Measurements from ENCODE around the gene ZBTB25. TPM values are rescaled to one million over a fixed set of nuclear protein-coding genes. Genes with fewer than 3 reads are reported as not detected.

ZBTB25 gene
- total RNA-seq, 1 donor from 2014 or later, result 11.3 TPM

DNA sequence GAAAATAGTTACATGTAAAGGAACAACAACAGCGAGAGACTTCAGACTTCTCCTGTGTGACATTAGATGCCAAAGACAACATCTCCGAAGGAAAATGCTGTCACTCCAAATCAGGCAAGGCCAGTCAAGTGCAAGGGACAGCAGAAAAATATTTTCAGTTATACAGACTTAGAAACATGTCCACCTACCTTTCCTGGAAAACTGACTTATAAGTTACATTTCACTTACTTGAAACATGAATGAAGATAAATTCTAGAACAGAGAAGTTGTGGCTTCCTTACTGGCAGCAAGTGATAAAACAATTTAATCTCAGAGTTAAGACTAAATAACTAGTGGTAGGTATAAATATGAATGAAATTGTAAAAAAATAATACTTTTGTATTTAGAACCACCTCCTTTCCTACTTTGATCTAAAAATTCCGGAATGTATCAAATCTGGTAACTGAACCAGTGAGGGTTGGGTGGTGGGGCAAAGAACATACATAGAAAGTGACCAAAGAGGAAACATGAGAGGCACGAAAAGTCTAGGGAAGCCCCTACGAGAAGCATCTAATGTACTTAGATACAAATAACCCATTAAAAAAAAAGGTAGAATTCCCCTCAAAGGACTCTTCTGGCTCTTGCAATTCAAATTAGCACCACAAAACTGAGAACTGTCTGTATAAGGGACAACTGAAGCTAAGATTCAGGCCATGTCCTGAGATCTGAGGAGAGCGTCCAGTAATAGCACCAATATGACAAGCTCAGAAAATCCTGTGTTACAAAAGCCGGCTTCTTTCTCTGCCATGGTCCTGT is 94.3 kb downstream of the ZBTB25 start:
- H3K27ac Mint-ChIP-seq, result no peak overlapping the region
- H3K4me3 Mint-ChIP-seq, result no peak overlapping the region
- H3K4me1 Mint-ChIP-seq (ENCODE audit: unreplicated experiment), result peaks cover 7% of the 10 kb centered on the region
- no peaks in the 10 kb centered on the region for H3K27me3 Mint-ChIP-seq
- TF ChIP-seq, protein P1, sequence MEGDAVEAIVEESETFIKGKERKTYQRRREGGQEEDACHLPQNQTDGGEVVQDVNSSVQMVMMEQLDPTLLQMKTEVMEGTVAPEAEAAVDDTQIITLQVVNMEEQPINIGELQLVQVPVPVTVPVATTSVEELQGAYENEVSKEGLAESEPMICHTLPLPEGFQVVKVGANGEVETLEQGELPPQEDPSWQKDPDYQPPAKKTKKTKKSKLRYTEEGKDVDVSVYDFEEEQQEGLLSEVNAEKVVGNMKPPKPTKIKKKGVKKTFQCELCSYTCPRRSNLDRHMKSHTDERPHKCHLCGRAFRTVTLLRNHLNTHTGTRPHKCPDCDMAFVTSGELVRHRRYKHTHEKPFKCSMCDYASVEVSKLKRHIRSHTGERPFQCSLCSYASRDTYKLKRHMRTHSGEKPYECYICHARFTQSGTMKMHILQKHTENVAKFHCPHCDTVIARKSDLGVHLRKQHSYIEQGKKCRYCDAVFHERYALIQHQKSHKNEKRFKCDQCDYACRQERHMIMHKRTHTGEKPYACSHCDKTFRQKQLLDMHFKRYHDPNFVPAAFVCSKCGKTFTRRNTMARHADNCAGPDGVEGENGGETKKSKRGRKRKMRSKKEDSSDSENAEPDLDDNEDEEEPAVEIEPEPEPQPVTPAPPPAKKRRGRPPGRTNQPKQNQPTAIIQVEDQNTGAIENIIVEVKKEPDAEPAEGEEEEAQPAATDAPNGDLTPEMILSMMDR (conservative IDR thresholded peaks at IDR 0.05), result no peak
- peaks cover 24% of the 10 kb centered on the region for H3K36me3 Mint-ChIP-seq
- no peaks in the 10 kb centered on the region for H3K9me3 Mint-ChIP-seq
- DNase-seq (ENCODE audit: extremely low spot score, unreplicated experiment), result no peak

DNA sequence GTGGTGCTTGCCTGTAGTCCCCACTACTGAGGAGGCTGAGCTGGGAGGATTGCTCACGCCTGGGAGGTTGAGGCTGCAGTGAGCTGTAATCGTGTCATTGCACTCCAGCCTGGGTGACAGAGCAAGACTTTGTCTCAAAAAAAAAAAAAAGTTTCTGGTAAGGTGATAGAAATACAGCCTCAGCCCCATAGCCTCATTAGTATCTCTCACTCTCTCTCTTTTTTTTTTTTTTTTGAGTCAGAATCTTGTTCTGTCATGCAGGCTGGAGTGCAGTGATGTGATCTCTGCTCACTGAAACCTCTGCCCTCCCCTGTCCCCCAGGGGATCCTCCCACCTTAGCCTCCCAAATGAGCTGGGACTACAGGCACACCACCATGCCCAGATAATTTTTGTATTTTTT is 96.3 kb downstream of the ZBTB25 start:
- no peak for DNase-seq (ENCODE audit: extremely low spot score, unreplicated experiment)
- peaks cover 7% of the 10 kb centered on the region for H3K4me1 Mint-ChIP-seq (ENCODE audit: unreplicated experiment)
- no peaks in the 10 kb centered on the region for H3K9me3 Mint-ChIP-seq
- H3K27me3 Mint-ChIP-seq, result no peaks in the 10 kb centered on the region
- H3K36me3 Mint-ChIP-seq, result peaks cover 27% of the 10 kb centered on the region
- H3K27ac Mint-ChIP-seq, result no peak overlapping the region
- TF ChIP-seq, protein P1 (conservative IDR thresholded peaks at IDR 0.05), result no peak
- H3K4me3 Mint-ChIP-seq, result no peak overlapping the region

DNA sequence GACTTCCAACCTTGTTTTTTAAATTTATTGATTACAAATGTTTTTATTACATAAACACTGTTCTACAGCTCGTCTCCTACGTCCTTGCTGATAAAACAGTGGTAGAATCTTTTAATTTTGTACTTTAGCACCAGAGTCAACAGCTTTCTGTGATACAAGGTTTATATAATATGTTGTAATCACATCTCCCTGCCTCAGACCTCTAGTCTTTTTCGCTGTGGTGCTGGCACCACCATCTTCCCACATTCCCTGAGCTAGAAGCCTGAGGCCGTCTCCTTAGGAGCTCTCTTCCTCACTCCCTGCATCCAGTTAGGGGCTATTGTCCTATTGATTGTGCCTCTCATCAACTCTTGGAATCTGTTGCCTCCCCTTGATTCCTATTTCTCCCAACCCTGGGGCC is 98.3 kb downstream of the ZBTB25 start:
- Mint-ChIP-seq H3K27me3 (no peaks in the 10 kb centered on the region), H3K4me3 (no peak overlapping the region), H3K36me3 (peaks cover 20% of the 10 kb centered on the region), H3K27ac (no peak overlapping the region), H3K4me1 (ENCODE audit: unreplicated experiment) (peaks cover 4% of the 10 kb centered on the region), H3K9me3 (no peaks in the 10 kb centered on the region)
- DNase-seq (ENCODE audit: extremely low spot score, unreplicated experiment), result no peak
- TF ChIP-seq, protein P1 (conservative IDR thresholded peaks at IDR 0.05), result no peak

DNA sequence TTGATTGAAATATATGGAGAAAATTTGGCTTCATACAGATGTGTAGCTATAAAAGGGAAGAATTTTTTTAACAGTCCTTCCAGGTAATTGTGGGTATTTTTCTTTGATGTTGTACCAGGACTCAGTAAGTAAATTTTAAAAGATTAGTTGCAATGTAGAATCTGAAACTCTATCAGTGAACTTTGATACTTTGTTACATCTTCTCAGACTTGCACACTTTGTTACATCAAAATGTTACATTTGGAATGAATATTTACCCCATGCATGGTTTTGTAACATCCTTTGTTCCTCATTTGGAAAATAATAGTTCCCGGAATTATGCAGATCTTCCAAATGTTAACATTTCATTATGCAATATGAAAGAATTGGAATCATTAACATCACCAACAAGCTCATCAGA is 101.7 kb downstream of the ZBTB25 start:
- no peak for DNase-seq (ENCODE audit: extremely low spot score, unreplicated experiment)
- peaks cover 25% of the 10 kb centered on the region for H3K36me3 Mint-ChIP-seq
- H3K4me1 Mint-ChIP-seq (ENCODE audit: unreplicated experiment), result no peaks in the 10 kb centered on the region
- H3K27me3 Mint-ChIP-seq, result no peaks in the 10 kb centered on the region
- H3K4me3 Mint-ChIP-seq, result no peak overlapping the region
- no peak overlapping the region for H3K27ac Mint-ChIP-seq
- H3K9me3 Mint-ChIP-seq, result no peaks in the 10 kb centered on the region
- TF ChIP-seq, protein P1 (conservative IDR thresholded peaks at IDR 0.05), result no peak

DNA sequence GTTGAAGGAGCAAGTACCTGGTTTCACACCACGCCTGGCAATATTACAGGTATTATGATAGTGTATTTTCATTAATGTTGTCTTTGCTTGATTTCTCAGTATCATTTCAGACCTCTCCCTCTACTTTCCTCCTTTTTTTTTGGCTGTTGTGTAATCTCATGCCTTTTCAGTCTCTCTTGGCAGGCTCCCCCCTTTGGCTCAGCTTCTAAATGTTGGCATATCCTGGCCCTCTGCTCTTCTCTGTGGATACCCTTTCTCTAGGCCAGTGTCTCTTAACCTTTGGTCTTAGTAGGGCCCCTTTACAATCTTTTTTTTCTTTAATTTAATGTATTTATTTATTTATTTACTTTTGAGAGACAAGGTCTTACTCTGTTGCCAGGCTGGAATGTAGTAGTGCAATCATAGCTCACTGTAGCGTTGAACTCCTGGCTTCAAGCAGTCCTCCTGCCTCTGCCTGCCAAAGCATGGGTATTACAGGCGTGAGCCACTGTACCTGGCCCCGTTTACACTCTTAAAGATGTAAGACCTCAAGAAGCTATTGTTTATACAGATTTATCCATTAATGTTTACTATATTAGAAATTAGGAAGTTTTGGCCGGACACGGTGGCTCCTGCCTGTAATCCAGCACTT is 102.7 kb downstream of the ZBTB25 start:
- Mint-ChIP-seq H3K36me3 (peaks cover 25% of the 10 kb centered on the region), H3K4me1 (ENCODE audit: unreplicated experiment) (no peaks in the 10 kb centered on the region)
- no peak for DNase-seq (ENCODE audit: extremely low spot score, unreplicated experiment)

More for the DNA sequence above, 102.7 kb downstream of the ZBTB25 start:
- TF ChIP-seq, protein P1 (conservative IDR thresholded peaks at IDR 0.05), result no peak
- no peaks in the 10 kb centered on the region for H3K27me3 Mint-ChIP-seq
- no peaks in the 10 kb centered on the region for H3K9me3 Mint-ChIP-seq
- H3K27ac Mint-ChIP-seq, result no peak overlapping the region
- no peak overlapping the region for H3K4me3 Mint-ChIP-seq

Other genes with a start within 250 kb of the ZBTB25 start
- 0.19 and 0.53 TPM in 2 replicates for gene ESR2, start 209.5 kb downstream of the ZBTB25 start, total RNA-seq (ENCODE audit: low replicate concordance)
- 55.9 and 108 TPM in 2 replicates for gene MTHFD1, start 115.5 kb downstream of the ZBTB25 start, total RNA-seq (ENCODE audit: low replicate concordance)
- 0.52 and 1.4 TPM in 2 replicates for gene AKAP5, start 38.3 kb downstream of the ZBTB25 start, total RNA-seq (ENCODE audit: low replicate concordance)
- gene ZBTB1, start 932 bp upstream of the ZBTB25 start, total RNA-seq (ENCODE audit: low replicate concordance), result 33.5 and 43.2 TPM in 2 replicates
- 1.5 and 1.9 TPM in 2 replicates for gene HSPA2, start 36.9 kb upstream of the ZBTB25 start, total RNA-seq (ENCODE audit: low replicate concordance)
- 0.57 and 0.70 TPM in 2 replicates for gene PPP1R36, start 46.1 kb upstream of the ZBTB25 start, total RNA-seq (ENCODE audit: low replicate concordance)
- 64.7 and 83.9 TPM in 2 replicates for gene PLEKHG3, start 200.6 kb upstream of the ZBTB25 start, total RNA-seq (ENCODE audit: low replicate concordance)